Activated T-helper 2 cell treated with anti-CD3 and anti-CD28 coated beads, Interferon-gamma antibody, Interleukin-2, Interleukin-4, amounts not matched to agents 10 μg/mL and 5 μg/mL and 100 μg/mL, durations not matched to agents 14 hours and 24 hours and 36 hours (primary cell): Measurements from ENCODE around the gene IGSF23. TPM values are rescaled to one million over a fixed set of nuclear protein-coding genes. Genes with fewer than 3 reads are reported as not detected.
"Not testable (repeated sequence)": the region's sequence is repeated elsewhere in the genome, so short reads cannot be mapped to it uniquely, and the experiment has no call there.

ENCODE experiments used
- DNase-seq: peaks from one replicate; pipeline ENCODE4 v3.0.0; 2021; ENCODE audit warnings: low spot score
- H3K27ac Mint-ChIP-seq: one replicate; pipeline ENCODE4 v1.8.0; 2021; ENCODE audit warnings: mixed read lengths
- H3K27me3 Mint-ChIP-seq: one replicate; pipeline ENCODE4 v1.8.0; 2021; ENCODE audit warnings: low read depth, mixed read lengths
- H3K36me3 Mint-ChIP-seq: one replicate; pipeline ENCODE4 v1.8.0; 2021; ENCODE audit warnings: low read depth, mixed read lengths
- H3K4me1 Mint-ChIP-seq: one replicate; pipeline ENCODE4 v1.8.0; 2021; ENCODE audit warnings: low read depth, mixed read lengths
- H3K4me3 Mint-ChIP-seq: one replicate; pipeline ENCODE4 v1.8.0; 2021; ENCODE audit warnings: low read depth, mild to moderate bottlenecking, moderate library complexity, mixed read lengths
- H3K9me3 Mint-ChIP-seq: one replicate; pipeline ENCODE4 v1.8.0; 2021; ENCODE audit warnings: mixed read lengths
- intact Hi-C: fragments of 100-400 bp; cut with micrococcal nuclease; formaldehyde crosslinking; loops from one replicate; pipeline ENCODE4 v1.15.1; 2023
- total RNA-seq: library from RNA; stranded (reverse); gene quantifications from 2 replicates; pipeline ENCODE4 v1.2.3, GENCODE V29; 2022

IGSF23 gene
- total RNA-seq, 1 donor from 2014 or later, result not detected

DNA sequence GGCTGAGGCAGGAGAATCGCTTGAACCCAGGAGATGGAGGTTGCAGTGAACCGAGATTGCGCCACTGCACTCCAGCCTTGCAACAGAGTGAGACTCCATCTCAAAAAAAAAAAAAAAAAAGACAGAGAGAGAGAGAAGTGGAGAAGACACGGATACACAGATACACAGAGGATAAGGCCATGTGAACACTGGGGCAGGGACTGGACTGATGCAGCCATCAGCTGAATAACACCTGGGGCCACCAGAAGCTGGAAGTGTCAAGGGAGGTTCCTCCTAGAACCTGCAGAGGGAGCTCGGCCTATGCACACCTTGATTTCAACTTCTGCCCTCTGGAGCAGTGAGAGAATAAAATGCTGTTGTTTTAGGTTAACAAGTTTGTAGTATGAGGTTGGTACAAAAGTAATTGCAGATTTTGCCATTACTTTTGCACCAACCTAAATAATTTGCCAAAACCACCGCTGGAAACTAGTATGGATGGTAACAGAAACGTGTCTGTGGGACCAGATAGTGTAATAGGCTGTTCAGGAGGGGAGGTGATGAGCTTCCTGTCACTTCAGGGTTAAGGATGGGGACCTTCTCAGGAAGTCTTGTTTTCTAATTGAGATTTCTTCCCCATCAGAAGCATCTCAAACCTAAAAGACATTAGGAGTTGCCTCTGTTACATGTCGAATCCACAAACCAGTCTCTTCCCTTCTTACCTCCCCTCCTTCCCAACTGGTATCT, 36.4 kb upstream of the IGSF23 start:
- Mint-ChIP-seq H3K27me3 (no peaks in the 10 kb centered on the region), H3K4me3 (no peak overlapping the region), H3K4me1 (no peaks in the 10 kb centered on the region), H3K27ac (no peak overlapping the region), H3K9me3 (peaks cover 8% of the 10 kb centered on the region), H3K36me3 (no peaks in the 10 kb centered on the region)
- intact Hi-C loops, result no loop called here
- no peak for DNase-seq

DNA sequence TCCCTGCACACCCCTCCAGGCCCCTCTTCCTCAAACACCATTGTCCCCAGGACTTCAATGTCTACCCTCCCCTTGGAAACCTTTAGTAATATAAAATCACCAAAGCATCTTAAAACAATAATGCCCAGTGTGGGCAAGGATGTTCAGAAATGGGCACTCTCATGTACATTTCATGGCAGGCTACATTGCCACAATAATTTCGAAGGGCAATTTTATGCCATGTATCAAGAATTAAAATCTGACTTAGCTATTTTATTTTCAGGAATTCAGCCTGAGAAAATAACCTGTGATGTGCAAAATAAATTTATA, 35.8 kb upstream of the IGSF23 start:
- peaks cover 8% of the 10 kb centered on the region for H3K9me3 Mint-ChIP-seq
- no peak overlapping the region for H3K27ac Mint-ChIP-seq
- no peaks in the 10 kb centered on the region for H3K27me3 Mint-ChIP-seq
- intact Hi-C loops, result no loop called here
- H3K36me3 Mint-ChIP-seq, result no peaks in the 10 kb centered on the region
- DNase-seq, result no peak
- no peak overlapping the region for H3K4me3 Mint-ChIP-seq
- H3K4me1 Mint-ChIP-seq, result no peaks in the 10 kb centered on the region

DNA sequence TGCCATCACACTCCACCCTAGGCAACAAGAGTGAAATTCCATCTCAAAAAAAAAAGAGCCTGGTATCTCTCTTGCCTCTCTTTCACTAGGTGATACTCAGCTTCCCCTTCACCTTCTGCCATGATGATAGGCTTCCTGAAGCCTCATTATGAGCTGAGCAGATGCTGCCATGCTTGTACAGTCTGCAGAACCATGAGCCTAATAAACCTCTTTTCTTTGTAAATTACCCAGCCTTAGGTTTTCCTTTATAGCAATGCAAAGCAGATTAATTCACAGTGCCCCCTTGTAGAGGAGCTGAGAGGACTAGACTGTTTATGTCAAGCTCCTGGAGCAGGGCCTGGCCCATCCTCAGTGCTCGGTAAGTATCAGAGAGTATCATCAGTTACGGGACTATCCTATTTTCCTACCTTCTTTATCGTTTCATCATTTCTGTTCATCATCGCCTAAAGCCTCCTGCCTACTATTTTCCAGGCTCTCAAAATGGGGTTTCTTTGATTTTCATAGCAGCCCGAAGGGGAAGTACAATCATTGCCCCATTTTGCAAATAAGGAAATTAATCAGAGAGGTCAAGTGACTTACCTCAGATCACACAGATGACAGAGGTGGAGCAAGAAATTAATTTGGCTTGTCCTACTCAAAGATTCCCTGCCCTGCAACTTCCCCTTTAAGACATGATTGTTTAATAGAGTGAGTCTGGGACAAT, 33.5 kb upstream of the IGSF23 start:
- Mint-ChIP-seq H3K27me3 (no peaks in the 10 kb centered on the region), H3K9me3 (peaks cover 8% of the 10 kb centered on the region), H3K4me1 (no peaks in the 10 kb centered on the region), H3K36me3 (no peaks in the 10 kb centered on the region), H3K4me3 (no peak overlapping the region), H3K27ac (no peak overlapping the region)
- intact Hi-C loops, result no loop called here
- DNase-seq, result no peak

- no peak overlapping the region for H3K27ac Mint-ChIP-seq
Observed at GRCh38 chr19:44580366-44580895, 32.9 kb upstream of the IGSF23 start.

DNA sequence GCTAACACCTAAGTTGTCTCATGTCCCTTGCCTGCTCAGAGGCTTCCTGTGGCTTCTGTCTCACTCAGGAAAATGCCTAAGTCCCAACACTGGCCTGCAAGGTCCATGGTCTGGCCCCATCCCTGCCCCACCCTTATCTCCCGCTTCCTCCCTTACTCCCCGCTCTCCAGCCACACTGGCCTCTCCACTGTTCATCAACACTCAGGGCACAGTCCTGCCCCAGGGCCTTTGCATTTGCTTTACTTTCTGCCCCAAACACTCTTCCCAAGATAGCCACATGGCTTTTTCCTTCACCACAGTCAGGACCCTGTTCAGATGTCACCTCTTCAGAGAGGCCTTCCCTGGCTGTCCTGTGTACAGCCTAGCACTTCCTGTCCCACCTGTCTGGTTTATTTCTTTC, 32.1 kb upstream of the IGSF23 start:
- DNase-seq, result no peak
- Mint-ChIP-seq H3K4me1 (no peaks in the 10 kb centered on the region), H3K4me3 (no peak overlapping the region), H3K9me3 (peaks cover 8% of the 10 kb centered on the region), H3K27me3 (no peaks in the 10 kb centered on the region), H3K27ac (no peak overlapping the region), H3K36me3 (no peaks in the 10 kb centered on the region)
- intact Hi-C loops, result no loop called here

More at GRCh38 chr19:44580366-44580895, 32.9 kb upstream of the IGSF23 start:
- Mint-ChIP-seq H3K27me3 (no peaks in the 10 kb centered on the region), H3K4me1 (no peaks in the 10 kb centered on the region), H3K4me3 (no peak overlapping the region), H3K9me3 (peaks cover 8% of the 10 kb centered on the region), H3K36me3 (no peaks in the 10 kb centered on the region)
- intact Hi-C loops, result no loop called here
- DNase-seq, result no peak

GRCh38 chr19:44582581-44583265, 30.6 kb upstream of the IGSF23 start:
- no peaks in the 10 kb centered on the region for H3K27me3 Mint-ChIP-seq
- no peak overlapping the region for H3K4me3 Mint-ChIP-seq
- peaks cover 22% of the 10 kb centered on the region for H3K9me3 Mint-ChIP-seq
- no peaks in the 10 kb centered on the region for H3K36me3 Mint-ChIP-seq
- intact Hi-C loops, result no loop called here
- H3K27ac Mint-ChIP-seq, result no peak overlapping the region
- H3K4me1 Mint-ChIP-seq, result peaks cover 2% of the 10 kb centered on the region
- DNase-seq, result no peak

GRCh38 chr19:44585371-44586133, 27.8 kb upstream of the IGSF23 start:
- peaks cover 2% of the 10 kb centered on the region for H3K4me1 Mint-ChIP-seq
- no peaks in the 10 kb centered on the region for H3K27me3 Mint-ChIP-seq
- intact Hi-C loops, result no loop called here
- no peak for DNase-seq
- H3K36me3 Mint-ChIP-seq, result no peaks in the 10 kb centered on the region
- H3K9me3 Mint-ChIP-seq, result peaks cover 33% of the 10 kb centered on the region
- no peak overlapping the region for H3K27ac Mint-ChIP-seq
- no peak overlapping the region for H3K4me3 Mint-ChIP-seq

- Mint-ChIP-seq H3K27me3 (no peaks in the 10 kb centered on the region), H3K9me3 (peaks cover 46% of the 10 kb centered on the region), H3K36me3 (no peaks in the 10 kb centered on the region), H3K27ac (no peak overlapping the region), H3K4me1 (peaks cover 2% of the 10 kb centered on the region), H3K4me3 (no peak overlapping the region)
- intact Hi-C loops, result no loop called here
- DNase-seq, result no peak
Observed at GRCh38 chr19:44587963-44588770, 25.2 kb upstream of the IGSF23 start.

GRCh38 chr19:44588771-44589112, 24.6 kb upstream of the IGSF23 start:
- no peak overlapping the region for H3K4me3 Mint-ChIP-seq
- H3K9me3 Mint-ChIP-seq, result peaks cover 46% of the 10 kb centered on the region
- H3K27ac Mint-ChIP-seq, result no peak overlapping the region
- no peaks in the 10 kb centered on the region for H3K27me3 Mint-ChIP-seq
- peaks cover 2% of the 10 kb centered on the region for H3K4me1 Mint-ChIP-seq
- intact Hi-C loops, result no loop called here
- H3K36me3 Mint-ChIP-seq, result no peaks in the 10 kb centered on the region
- DNase-seq, result no peak

DNA sequence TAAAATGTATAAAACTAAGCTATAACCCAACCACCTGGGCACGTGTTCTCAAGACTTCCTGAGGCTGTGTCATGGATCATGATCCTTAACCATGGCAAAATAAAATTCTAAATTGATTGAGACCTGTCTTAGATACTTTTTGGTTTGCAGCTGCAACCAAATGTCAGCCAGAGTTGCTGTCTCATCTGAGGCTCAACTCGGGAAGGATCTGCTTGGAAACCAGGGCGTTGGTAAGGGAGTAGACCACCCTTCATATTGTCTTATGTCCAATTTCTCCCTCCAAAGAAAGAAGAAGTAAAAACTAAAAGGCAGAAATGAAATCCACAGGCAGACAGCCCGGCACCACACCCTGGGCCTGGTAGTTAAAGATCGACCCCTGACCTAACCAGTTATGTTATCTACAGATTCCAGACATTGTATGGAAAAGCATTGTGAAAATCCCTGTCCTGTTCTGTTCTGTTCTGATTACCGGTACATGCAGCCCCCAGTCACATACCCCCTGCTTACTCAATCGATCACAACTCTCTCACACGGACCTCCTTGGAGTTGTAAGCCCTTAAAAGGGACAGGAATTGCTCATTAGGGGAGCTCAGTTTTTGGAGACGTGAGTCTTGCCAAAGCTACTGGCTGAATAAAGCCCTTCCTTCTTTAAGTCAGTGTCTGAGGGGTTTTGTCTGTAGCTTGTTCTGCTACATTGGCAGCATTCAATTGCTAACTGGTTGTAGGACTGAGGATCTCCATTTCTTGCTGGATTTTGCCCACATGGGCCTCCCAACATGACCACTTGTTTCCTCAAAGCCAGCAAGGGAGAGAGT, 22.9 kb upstream of the IGSF23 start:
- Mint-ChIP-seq H3K9me3 (peaks cover 47% of the 10 kb centered on the region), H3K36me3 (no peaks in the 10 kb centered on the region), H3K27me3 (no peaks in the 10 kb centered on the region), H3K4me1 (peaks cover 2% of the 10 kb centered on the region), H3K27ac (no peak overlapping the region), H3K4me3 (no peak overlapping the region)
- no peak for DNase-seq
- intact Hi-C loops, result no loop called here

GRCh38 chr19:44591340-44591993, 21.9 kb upstream of the IGSF23 start:
- intact Hi-C loops, DNase-seq, H3K27me3 Mint-ChIP-seq, H3K4me1 Mint-ChIP-seq, H3K27ac Mint-ChIP-seq, H3K36me3 Mint-ChIP-seq, H3K4me3 Mint-ChIP-seq: not testable (repeated sequence)
- H3K9me3 Mint-ChIP-seq, result peaks cover 49% of the 10 kb centered on the region
